HEK293 (cell line): ENCODE data around the gene HOXA3.

Experiments used
- EGR2 ChIP-seq: fragments of 450-650 bp; formaldehyde crosslinking; IDR thresholded peaks from 2 replicates; pipeline ENCODE4 v1.5.1; 2016; ENCODE audit warnings: low read depth, missing biosample characterization, missing genetic modification characterization
- FEZF1 ChIP-seq: fragments of 450-650 bp; formaldehyde crosslinking; IDR thresholded peaks from 2 replicates; pipeline ENCODE4 v1.5.1; 2016; ENCODE audit warnings: missing biosample characterization, missing genetic modification characterization
- GLIS2 ChIP-seq: fragments of 450-650 bp; formaldehyde crosslinking; IDR thresholded peaks from 2 replicates; pipeline ENCODE4 v1.5.1; 2016; ENCODE audit warnings: missing biosample characterization, missing genetic modification characterization
- HOXC10 ChIP-seq: sonication (generic); formaldehyde crosslinking; IDR thresholded peaks from 2 replicates; pipeline ENCODE4 v1.8.1; 2023; ENCODE audit warnings: mild to moderate bottlenecking, missing genetic modification reagents
- KLF10 ChIP-seq: fragments of 450-650 bp; IDR thresholded peaks from 2 replicates; pipeline ENCODE4 v1.5.1; 2018; ENCODE audit warnings: missing biosample characterization, mild to moderate bottlenecking, missing genetic modification characterization
- OVOL3 ChIP-seq: fragments of 450-650 bp; formaldehyde crosslinking; IDR thresholded peaks from 2 replicates; pipeline ENCODE4 v1.5.1; 2016; ENCODE audit warnings: missing biosample characterization, missing genetic modification characterization
- REPIN1 ChIP-seq: fragments of 450-650 bp; formaldehyde crosslinking; IDR thresholded peaks from 2 replicates; pipeline ENCODE4 v1.5.1; 2017; ENCODE audit warnings: missing biosample characterization, missing genetic modification characterization, low read depth
- TSHZ1 ChIP-seq: fragments of 450-650 bp; formaldehyde crosslinking; IDR thresholded peaks from 2 replicates; pipeline ENCODE4 v1.5.1; 2016; ENCODE audit warnings: missing biosample characterization, missing genetic modification characterization, borderline replicate concordance
- YY1 ChIP-seq: fragments of 450-650 bp; formaldehyde crosslinking; IDR thresholded peaks from 2 replicates; pipeline ENCODE4 v1.5.1; 2018; ENCODE audit warnings: missing biosample characterization, missing genetic modification characterization
- ZBTB26 ChIP-seq: fragments of 450-650 bp; formaldehyde crosslinking; optimal IDR thresholded peaks from 2 replicates; pipeline ENCODE3; 2016; ENCODE audit warnings: missing biosample characterization, mild to moderate bottlenecking, missing genetic modification characterization
- ZFP3 ChIP-seq: fragments of 450-650 bp; formaldehyde crosslinking; IDR thresholded peaks from 2 replicates; pipeline ENCODE4 v1.5.1; 2016; ENCODE audit warnings: low read depth, missing biosample characterization, missing genetic modification characterization
- ZFP41 ChIP-seq: fragments of 450-650 bp; formaldehyde crosslinking; IDR thresholded peaks from 2 replicates; pipeline ENCODE4 v1.5.1; 2016; ENCODE audit warnings: missing biosample characterization, missing genetic modification characterization, borderline replicate concordance
- ZNF114 ChIP-seq: fragments of 450-650 bp; formaldehyde crosslinking; IDR thresholded peaks from 2 replicates; pipeline ENCODE4 v1.5.0; 2017; ENCODE audit warnings: missing biosample characterization, missing genetic modification characterization
- ZNF148 ChIP-seq: fragments of 450-650 bp; formaldehyde crosslinking; IDR thresholded peaks from 2 replicates; pipeline ENCODE4 v1.5.0; 2017; ENCODE audit warnings: missing biosample characterization, missing genetic modification characterization, borderline replicate concordance
- ZNF175 ChIP-seq: fragments of 450-650 bp; formaldehyde crosslinking; IDR thresholded peaks from 2 replicates; pipeline ENCODE4 v1.5.1; 2016; ENCODE audit warnings: missing biosample characterization, missing genetic modification characterization
- ZNF19 ChIP-seq: fragments of 450-650 bp; formaldehyde crosslinking; IDR thresholded peaks from 2 replicates; pipeline ENCODE4; 2016; ENCODE audit warnings: missing biosample characterization, missing genetic modification characterization, low read depth
- ZNF202 ChIP-seq: fragments of 450-650 bp; formaldehyde crosslinking; IDR thresholded peaks from 2 replicates; pipeline ENCODE4 v1.5.1; 2016; ENCODE audit warnings: missing biosample characterization, missing genetic modification characterization, borderline replicate concordance
- ZNF214 ChIP-seq: fragments of 450-650 bp; formaldehyde crosslinking; IDR thresholded peaks from 2 replicates; pipeline ENCODE4 v1.5.1; 2017; ENCODE audit warnings: missing biosample characterization, mild to moderate bottlenecking, missing genetic modification characterization, borderline replicate concordance
- ZNF23 ChIP-seq: fragments of 450-650 bp; formaldehyde crosslinking; IDR thresholded peaks from 2 replicates; pipeline ENCODE4 v1.5.1; 2016; ENCODE audit warnings: missing biosample characterization, missing genetic modification characterization, borderline replicate concordance
- ZNF24 ChIP-seq: fragments of 450-650 bp; formaldehyde crosslinking; IDR thresholded peaks from 2 replicates; pipeline ENCODE4 v1.5.1; 2016; ENCODE audit warnings: missing biosample characterization, missing genetic modification characterization
- ZNF426 ChIP-seq: fragments of 450-650 bp; formaldehyde crosslinking; IDR thresholded peaks from 2 replicates; pipeline ENCODE4 v1.5.1; 2017; ENCODE audit warnings: missing biosample characterization, missing genetic modification characterization, mild to moderate bottlenecking, inconsistent platforms, moderate library complexity
- ZNF501 ChIP-seq: fragments of 450-650 bp; formaldehyde crosslinking; IDR thresholded peaks from 2 replicates; pipeline ENCODE4 v1.5.1; 2016; ENCODE audit warnings: missing biosample characterization, missing genetic modification characterization
- ZNF510 ChIP-seq: fragments of 450-650 bp; formaldehyde crosslinking; IDR thresholded peaks from 2 replicates; pipeline ENCODE4 v1.5.1; 2018; ENCODE audit warnings: mild to moderate bottlenecking, missing genetic modification characterization, missing biosample characterization; ENCODE audit not compliant: insufficient replicate concordance
- ZNF555 ChIP-seq: fragments of 450-650 bp; formaldehyde crosslinking; conservative IDR thresholded peaks from 2 replicates; pipeline ENCODE4 v1.5.1; 2017; ENCODE audit warnings: missing biosample characterization, mild to moderate bottlenecking, missing genetic modification characterization, inconsistent platforms
- ZNF580 ChIP-seq: fragments of 450-650 bp; formaldehyde crosslinking; IDR thresholded peaks from 2 replicates; pipeline ENCODE4 v1.5.1; 2016; ENCODE audit warnings: missing biosample characterization, missing genetic modification characterization
- ZNF623 ChIP-seq: fragments of 450-650 bp; formaldehyde crosslinking; IDR thresholded peaks from 2 replicates; pipeline ENCODE4 v1.5.1; 2016; ENCODE audit warnings: missing biosample characterization, missing genetic modification characterization
- TF ChIP-seq, protein P1 (sequence below): fragments of 450-650 bp; formaldehyde crosslinking; IDR thresholded peaks from 2 replicates; pipeline ENCODE4 v1.5.1; 2017; ENCODE audit warnings: missing biosample characterization, missing genetic modification characterization
- TF ChIP-seq, protein P2 (sequence below): fragments of 450-650 bp; formaldehyde crosslinking; IDR thresholded peaks from 2 replicates; pipeline ENCODE4 v1.5.1; 2016; ENCODE audit warnings: missing biosample characterization, missing genetic modification characterization

The HOXA3 gene

DNA sequence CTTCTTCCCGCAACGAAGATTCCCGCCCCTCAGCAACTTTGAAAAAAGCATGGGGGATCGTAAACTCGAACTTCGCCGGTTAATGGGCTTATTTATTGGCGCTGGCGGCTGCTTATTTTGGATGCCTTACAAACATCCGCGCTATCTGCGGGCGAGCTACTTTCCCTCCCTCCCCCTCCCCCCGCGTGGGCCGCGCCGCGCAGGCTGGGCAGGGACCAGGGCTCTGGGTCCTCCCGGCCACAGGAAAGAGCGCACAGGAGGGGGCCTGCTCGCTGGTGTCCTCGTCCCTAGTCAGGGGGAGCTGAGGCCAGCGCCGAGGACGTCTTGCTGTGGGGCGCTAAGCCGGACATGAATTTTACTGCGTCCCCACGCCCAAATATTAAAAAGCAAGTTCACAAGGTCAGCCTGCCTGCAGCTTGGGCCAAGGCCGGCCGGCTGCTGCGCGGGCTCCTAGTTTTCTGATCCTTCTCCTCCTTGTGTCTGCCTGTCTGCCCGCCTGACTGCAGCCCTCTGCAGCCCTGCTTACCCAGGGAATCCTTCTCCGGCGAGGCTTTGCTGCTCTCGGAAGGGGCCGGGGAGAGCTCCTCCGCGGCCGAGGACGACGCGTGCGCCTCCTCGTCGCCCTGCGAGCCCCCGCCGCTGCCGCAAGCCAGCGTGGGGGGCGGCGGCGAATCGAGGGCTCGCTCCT, 20.6 kb upstream of the HOXA3 start (continued):
- TF ChIP-seq ZBTB26 (tag by site-specific recombination), result peak; percentile 70
- peak; percentile 53; the same call in 1 of the 2 replicates for TF ChIP-seq KLF10
- no peak for TF ChIP-seq ZNF148 (tag by site-specific recombination)
- peak; percentile 78; the same call in 1 of the 2 replicates for TF ChIP-seq GLIS2 (tag by site-specific recombination)
- TF ChIP-seq HOXC10, result no peak
- TF ChIP-seq ZNF19 (tag by site-specific recombination), result no peak
- TF ChIP-seq ZNF501 (tag by site-specific recombination), result peak; percentile 50; the same call in 1 of the 2 replicates
- peak; percentile 92 for TF ChIP-seq FEZF1 (tag by site-specific recombination)
- TF ChIP-seq TSHZ1 (tag by site-specific recombination), result peak; percentile 50; the same call in 1 of the 2 replicates
- TF ChIP-seq, protein P1, sequence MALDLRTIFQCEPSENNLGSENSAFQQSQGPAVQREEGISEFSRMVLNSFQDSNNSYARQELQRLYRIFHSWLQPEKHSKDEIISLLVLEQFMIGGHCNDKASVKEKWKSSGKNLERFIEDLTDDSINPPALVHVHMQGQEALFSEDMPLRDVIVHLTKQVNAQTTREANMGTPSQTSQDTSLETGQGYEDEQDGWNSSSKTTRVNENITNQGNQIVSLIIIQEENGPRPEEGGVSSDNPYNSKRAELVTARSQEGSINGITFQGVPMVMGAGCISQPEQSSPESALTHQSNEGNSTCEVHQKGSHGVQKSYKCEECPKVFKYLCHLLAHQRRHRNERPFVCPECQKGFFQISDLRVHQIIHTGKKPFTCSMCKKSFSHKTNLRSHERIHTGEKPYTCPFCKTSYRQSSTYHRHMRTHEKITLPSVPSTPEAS, result no peak
- no peak; the same call in 1 of the 2 replicates for TF ChIP-seq YY1 (tag by site-specific recombination)
- no peak for TF ChIP-seq ZNF23
- TF ChIP-seq ZNF114 (tag by site-specific recombination), result no peak
- TF ChIP-seq ZFP3 (tag by site-specific recombination), result no peak
- TF ChIP-seq ZNF24 (tag by site-specific recombination), result no peak
- peak; percentile 72 for TF ChIP-seq EGR2 (tag by site-specific recombination)
- TF ChIP-seq, protein P2, sequence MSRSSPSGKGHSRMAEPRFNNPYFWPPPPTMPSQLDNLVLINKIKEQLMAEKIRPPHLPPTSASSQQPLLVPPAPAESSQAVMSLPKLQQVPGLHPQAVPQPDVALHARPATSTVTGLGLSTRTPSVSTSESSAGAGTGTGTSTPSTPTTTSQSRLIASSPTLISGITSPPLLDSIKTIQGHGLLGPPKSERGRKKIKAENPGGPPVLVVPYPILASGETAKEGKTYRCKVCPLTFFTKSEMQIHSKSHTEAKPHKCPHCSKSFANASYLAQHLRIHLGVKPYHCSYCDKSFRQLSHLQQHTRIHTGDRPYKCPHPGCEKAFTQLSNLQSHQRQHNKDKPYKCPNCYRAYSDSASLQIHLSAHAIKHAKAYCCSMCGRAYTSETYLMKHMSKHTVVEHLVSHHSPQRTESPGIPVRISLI (tag by site-specific recombination), result peak; percentile 47; the same call in 1 of the 2 replicates
- TF ChIP-seq ZNF510 (tag by site-specific recombination), result no peak
- TF ChIP-seq ZNF426 (tag by site-specific recombination), result no peak
- no peak for TF ChIP-seq ZNF214 (tag by site-specific recombination)
- no peak for TF ChIP-seq ZNF202
- 0 out of 2 replicates have a peak, but pooled peaks have one; percentile 42 for TF ChIP-seq OVOL3 (tag by site-specific recombination)
- TF ChIP-seq REPIN1 (tag by site-specific recombination), result no peak
- no peak for TF ChIP-seq ZNF580
- TF ChIP-seq ZNF555 (tag by site-specific recombination), result no peak
- TF ChIP-seq ZNF175 (tag by site-specific recombination), result no peak
- TF ChIP-seq ZNF623, result no peak
- TF ChIP-seq ZFP41, result no peak
